ENCODE measurements around the gene STRADA.
A peak's percentile ranks its signal among the peaks of the same experiment; 100 is the strongest.

STRADA gene

GRCh38 chr17:63741408-63742173 lies at the start of gene STRADA:
STRADA (minus strand) TSS chr17:63741799; CDS start chr17:63728369, 13,430 bp downstream.
- peak; percentile 95 to 99 (median 97) for DNase-seq (ENCODE audit: low read depth in 4 of 4, low spot score in 1 of 4)

GRCh38 chr17:63790057-63790456 lies 48.5 kb upstream of the STRADA start:
- no peak for DNase-seq (ENCODE audit: low read depth in 4 of 4, low spot score in 1 of 4)

DNA sequence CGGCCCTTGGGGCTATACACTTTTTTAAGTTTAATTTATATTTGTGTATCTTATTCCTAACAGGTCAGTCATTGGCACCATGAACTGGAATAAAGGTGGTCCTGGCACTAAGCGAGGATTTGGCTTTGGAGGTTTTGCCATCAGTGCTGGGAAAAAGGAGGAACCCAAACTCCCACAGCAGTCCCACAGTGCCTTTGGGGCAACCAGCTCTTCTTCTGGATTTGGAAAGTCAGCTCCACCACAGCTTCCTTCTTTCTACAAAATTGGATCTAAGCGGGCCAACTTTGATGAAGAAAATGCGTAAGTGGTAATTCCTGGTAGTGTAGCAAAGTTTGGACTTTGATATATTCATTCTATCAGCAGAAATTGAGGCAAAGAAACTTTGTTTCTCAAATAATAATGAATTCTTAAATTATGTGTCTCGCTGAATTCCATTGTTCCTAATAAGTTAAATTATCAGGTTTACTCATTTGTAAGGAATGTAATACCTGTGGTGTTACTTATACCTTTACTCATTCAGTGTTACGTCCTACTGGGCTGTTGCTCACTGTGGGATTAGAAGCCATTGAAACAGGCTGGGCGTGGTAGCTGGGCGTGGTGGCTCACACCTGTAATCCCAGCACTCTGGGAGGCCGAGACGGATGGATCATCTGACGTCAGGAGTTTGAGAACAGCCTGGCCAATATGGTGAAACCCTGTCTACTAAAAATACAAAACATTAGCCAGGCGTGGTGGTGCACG lies 45.5 kb upstream of the STRADA start:
- DNase-seq (ENCODE audit: low read depth in 4 of 4, low spot score in 1 of 4), result no peak

GRCh38 chr17:63786117-63786516 lies 44.5 kb upstream of the STRADA start:
- no peak for DNase-seq (ENCODE audit: low read depth in 4 of 4, low spot score in 1 of 4)

DNA sequence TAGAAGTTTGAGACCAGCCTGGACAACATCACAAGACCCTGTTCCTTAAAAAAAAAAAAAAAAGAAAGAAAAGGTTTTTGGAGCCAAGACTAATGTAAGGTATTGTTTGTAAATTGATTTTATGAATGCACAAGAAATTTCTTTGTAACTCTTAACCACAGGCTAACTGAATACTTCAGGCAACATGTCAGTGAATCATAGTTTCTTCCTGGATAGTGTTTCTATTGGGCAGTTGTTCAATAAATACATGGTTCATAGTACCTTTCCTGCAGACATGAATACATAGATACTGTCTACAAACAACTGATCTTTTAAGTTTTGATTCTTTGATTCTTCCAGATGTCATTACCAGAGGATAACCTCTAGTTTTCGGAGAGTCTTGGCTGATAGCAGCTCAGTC lies 44.0 kb upstream of the STRADA start:
- DNase-seq (ENCODE audit: low read depth in 4 of 4, low spot score in 1 of 4), result no peak

DNA sequence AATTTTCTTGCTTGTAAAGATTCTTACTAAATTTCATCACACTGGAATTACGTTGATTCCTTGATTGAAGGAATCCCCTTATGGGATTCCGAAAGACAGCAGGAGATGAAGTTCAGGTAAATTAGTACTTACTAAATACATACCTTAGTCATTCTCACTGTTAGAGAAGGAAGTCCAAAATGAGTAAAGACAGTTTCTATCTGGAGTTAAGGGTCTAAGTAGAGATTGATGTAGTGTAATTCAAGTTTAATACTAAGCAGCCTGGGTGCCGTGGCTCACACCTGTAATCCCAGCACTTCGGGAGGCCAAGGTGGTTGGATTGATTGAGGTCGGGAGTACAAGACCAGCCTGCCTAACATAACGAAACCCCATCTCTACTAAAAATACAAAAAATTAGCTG lies 41.9 kb upstream of the STRADA start:
- no peak for DNase-seq (ENCODE audit: low read depth in 4 of 4, low spot score in 1 of 4)

DNA sequence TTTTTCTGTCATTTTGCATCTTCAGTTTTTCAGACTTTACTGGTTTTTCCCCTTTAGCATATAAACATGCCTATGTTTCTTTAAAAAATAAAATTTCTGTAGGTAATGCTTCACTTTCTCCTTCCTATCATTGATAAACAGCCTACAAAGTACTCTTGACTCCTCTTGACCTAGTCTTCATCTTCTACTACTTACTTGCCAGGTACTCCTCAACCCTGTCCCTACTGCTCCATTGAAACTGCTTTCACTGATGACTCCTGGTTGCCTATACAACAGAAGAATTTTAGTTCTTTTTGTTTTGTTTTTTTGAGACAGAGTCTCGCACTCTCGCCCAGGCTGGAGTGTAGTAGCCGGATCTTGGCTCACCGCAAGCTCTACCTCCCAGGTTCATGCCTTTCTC lies 39.3 kb upstream of the STRADA start:
- DNase-seq (ENCODE audit: low read depth in 4 of 4, low spot score in 1 of 4), result no peak

DNA sequence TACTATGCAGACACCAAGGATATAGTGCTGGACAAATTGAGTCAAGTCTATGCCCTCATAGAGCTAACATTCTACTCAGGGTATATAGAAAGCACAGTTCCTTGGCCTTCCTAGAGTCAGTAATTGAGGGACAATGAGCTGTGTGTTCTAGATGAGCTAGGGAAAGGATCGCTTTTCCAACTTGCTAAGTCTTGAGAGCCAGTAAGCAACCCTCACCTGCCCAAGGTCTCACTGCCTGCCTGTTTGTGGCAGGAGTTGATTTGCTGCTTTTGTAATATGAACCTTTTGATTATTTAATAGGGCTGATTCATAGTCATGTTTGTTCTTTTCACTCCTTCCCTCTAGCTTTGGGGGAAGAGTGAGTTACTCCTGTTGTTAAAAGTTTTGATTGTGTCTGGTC lies 38.9 kb upstream of the STRADA start:
- no peak for DNase-seq (ENCODE audit: low read depth in 4 of 4, low spot score in 1 of 4)

DNA sequence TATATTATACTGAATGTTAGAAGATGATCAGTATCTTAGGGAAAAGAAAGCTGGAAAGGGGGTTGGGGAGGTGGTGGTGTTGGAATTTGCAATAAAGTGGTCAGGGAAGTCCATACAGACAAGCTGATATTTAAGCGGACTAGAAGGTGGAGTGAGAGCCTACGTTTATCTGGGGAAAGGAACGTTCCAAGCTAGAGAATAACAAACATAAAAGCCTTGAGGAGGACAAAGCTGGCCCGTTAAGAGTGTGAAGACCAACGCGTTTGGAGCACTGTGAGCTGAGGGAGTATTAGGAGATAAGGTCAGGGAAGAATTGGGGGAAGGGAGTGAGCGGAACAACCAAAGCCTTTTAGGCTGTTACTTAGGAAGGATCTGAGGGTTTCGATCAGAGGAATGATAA lies 33.8 kb upstream of the STRADA start:
- DNase-seq (ENCODE audit: low read depth in 4 of 4, low spot score in 1 of 4), result no peak

GRCh38 chr17:63774969-63775265 lies 33.3 kb upstream of the STRADA start:
- DNase-seq (ENCODE audit: low read depth in 4 of 4, low spot score in 1 of 4), result no peak

GRCh38 chr17:63774141-63774968 lies 32.8 kb upstream of the STRADA start, which contains the start of gene DDX42:
DDX42 (plus strand) TSS chr17:63774170; CDS start chr17:63787050, 12,880 bp downstream.
- DNase-seq (ENCODE audit: low read depth in 4 of 4, low spot score in 1 of 4), result peak in 2 of 4 experiments; percentile 86 to 87

DNA sequence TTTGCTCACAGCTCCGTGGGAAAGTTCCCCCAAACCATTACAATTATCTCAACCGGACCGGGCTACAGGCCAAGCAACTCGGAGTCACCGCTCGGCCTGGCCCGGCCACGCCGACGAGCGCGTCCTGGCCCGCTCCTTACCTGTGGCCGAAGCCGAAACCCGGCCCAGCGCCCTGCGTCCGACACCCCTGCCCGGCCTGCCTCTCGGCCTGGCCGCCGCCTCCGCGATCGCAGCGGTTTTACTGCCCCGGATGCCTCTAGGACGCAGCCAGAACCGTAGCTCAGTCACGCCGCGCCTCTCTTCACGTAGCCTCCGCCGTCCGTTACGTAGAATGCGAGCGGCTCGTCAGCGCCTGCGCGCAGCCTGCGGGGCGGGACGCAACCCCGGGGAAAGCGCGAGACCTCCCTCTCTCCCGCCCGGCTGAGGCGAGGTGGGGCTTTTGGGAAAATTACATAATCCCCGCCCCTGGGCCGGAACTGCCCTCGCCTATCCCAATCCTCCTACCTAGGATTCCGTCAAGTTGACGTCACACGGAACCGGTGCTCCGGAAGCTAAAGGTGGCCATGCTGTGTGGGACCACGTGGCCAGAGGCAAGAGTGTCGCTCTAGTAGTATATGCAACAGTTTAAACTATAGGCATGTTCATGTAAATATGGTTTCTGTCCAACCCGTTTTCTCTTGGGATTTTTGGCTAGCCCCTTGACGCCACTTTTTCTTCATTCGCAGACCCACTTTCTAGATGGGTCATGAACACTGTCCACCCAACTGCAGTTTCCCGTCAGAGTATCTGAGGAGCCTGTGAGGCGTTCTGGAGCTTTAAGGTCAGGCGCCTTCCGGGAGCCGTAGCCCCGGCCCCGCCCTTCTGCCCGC lies 31.9 kb upstream of the STRADA start, which contains the start of gene CCDC47:
Gene CCDC47, minus strand, starts transcription at position 326 of the 869 bp plus-strand sequence. CDS start 7,422 bp downstream, outside the sequence.
- peak; percentile 87 to 97 (median 95) for DNase-seq (ENCODE audit: low read depth in 4 of 4, low spot score in 1 of 4)

DNA sequence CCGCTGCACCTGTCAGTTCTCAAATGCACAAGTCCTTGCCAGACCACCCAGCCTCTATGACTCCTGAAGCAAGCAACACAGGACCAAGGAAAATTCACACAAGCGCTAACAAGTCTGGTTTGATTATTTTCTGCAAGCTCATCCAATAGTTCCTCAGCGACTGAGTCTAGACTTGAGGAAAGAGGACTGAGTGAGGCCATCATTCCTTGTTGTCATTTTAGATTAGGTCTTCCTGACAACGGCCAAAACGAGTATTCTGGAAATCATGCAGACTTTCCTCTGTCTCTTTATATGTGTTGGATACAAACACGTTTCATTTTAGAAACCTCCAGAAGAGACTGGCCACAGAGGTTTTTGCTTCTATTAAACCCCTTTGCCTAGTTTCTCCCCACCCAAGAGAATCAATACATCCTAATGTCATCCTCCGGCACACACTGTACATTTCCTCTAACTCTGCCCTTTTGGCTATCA lies 31.2 kb upstream of the STRADA start:
- no peak for DNase-seq (ENCODE audit: low read depth in 4 of 4, low spot score in 1 of 4)

- no peak for DNase-seq (ENCODE audit: low read depth in 4 of 4, low spot score in 1 of 4)
These were observed 26.8 kb upstream of the STRADA start for GRCh38 chr17:63768433-63768832.

- no peak for DNase-seq (ENCODE audit: low read depth in 4 of 4, low spot score in 1 of 4)
These were observed 25.2 kb upstream of the STRADA start for GRCh38 chr17:63766754-63767153.

DNA sequence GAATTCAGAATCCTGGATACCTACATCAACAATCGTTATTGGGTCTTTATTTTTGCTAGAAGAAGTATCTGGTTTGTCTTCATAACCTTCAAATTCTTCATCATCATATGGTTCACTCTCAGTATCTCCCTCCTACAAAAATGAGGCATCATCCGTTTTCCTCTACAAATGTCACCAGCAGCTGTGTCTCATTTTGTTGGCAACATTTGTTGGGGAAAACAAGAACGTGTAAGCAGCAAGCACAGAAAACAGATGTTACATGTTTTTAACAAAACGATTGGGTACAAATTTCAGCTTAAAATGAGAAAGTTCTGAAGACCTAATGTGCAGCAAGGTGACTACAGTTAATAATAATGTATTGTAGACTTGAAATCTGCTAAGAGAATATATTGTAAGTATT lies 23.1 kb upstream of the STRADA start:
- no peak for DNase-seq (ENCODE audit: low read depth in 4 of 4, low spot score in 1 of 4)

DNA sequence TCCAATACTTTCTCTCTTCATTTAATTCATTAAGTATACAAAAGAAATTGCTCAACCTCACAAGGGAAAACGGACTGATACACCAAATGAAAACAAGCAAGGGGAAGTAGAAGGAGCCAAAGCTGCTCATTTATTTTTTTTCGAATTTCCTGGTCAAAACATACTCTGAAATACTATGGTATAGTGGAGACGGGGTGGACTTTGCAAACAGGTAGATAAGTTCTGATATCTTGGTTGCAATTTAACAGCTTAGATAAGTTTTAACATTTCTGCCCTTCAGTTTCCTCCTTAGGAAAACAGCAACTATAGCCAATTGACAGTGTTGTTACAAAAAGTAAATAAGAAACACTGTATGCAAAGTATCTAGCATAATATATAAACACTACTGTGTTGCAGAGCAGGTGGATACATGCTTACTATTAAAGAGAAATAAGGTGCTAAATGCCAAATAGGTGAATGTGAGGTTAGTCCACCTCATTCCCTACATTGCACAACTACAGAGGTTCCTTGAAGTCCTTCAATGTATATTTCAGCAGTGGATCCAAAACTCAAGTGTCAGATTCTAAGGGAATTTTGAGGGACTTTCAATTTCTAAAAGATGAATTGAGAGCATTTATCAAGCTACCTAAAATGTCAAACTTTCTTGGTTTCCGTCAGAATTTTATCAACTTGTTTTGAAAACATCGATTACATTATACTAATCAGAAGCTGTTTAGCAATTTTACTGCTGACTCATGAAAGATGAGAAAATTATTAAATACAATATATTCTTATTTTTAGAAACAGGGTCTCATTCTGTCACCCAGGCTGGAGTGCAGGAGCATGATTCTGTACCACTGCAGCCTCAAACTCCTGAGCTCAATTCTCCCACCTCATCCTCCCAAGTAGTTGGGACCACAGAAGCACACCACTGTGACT lies 20.8 kb upstream of the STRADA start:
- no peak for DNase-seq (ENCODE audit: low read depth in 4 of 4, low spot score in 1 of 4)

GRCh38 chr17:63760771-63761539 lies 19.4 kb upstream of the STRADA start:
- no peak for DNase-seq (ENCODE audit: low read depth in 4 of 4, low spot score in 1 of 4)

- no peak for DNase-seq (ENCODE audit: low read depth in 4 of 4, low spot score in 1 of 4)
These were observed 16.8 kb upstream of the STRADA start for GRCh38 chr17:63758428-63758827.
